T-cell (primary cell): ENCODE measurements around the gene GRID1. TPM values are rescaled to one million over a fixed set of nuclear protein-coding genes. Genes with fewer than 3 reads are reported as not detected.

Source experiments
- ATAC-seq, 4 experiments: fragments of 200-7000 bp in 3 of 4; fragments of 150-1000 bp in 1 of 4; cut with Tn5 transposase; replicated peaks in 1 of 4; 1 replicate in 3 of 4; 2 replicates in 1 of 4; pipeline ENCODE4 v1.10.0; 2021; ENCODE audit warnings: moderate library complexity in 3 of 4, mild to moderate bottlenecking in 2 of 4, moderate number of reproducible peaks in 1 of 4
- CTCF ChIA-PET, 2 donors: fragments of 300-600 bp; sonication (Branson Sonifier 250); formaldehyde crosslinking; loops; one replicate each; lab custom pipeline; 2022; ENCODE audit warnings: antibody characterized with exemption in 2 of 2; lab: Charles Lee
- POLR2A ChIA-PET, 2 donors: fragments of 300-600 bp; sonication (Branson Sonifier 250); formaldehyde crosslinking; loops; one replicate each; lab custom pipeline; 2022; ENCODE audit warnings: antibody characterized with exemption in 2 of 2; lab: Charles Lee
- DNase-seq, 35 experiments: peaks; one replicate each; pipeline versions ENCODE4 v3.0.0 to v3.0.0-alpha.2; 2013 to 2023
- H3K27ac ChIP-seq: one replicate; pipeline ENCODE4 v1.5.1; 2013; ENCODE audit warnings: low read length
- H3K27me3 ChIP-seq, 2 experiments: replicated peaks in 1 of 2; 1 replicate in 1 of 2; 2 replicates in 1 of 2; pipeline versions ENCODE4 v1.6.1 to v1.7.0; 2013; ENCODE audit warnings: low read length in 1 of 2, mixed read lengths in 1 of 2; ENCODE audit not compliant: control insufficient read depth in 2 of 2, insufficient read depth in 2 of 2; ENCODE audit errors: extremely low read depth in 1 of 2
- H3K36me3 ChIP-seq, 2 donors: 1 replicate in 1 of 2; 2 replicates in 1 of 2; pipeline versions ENCODE4 v1.6.1 to v1.7.0; 2013; ENCODE audit warnings: low read length in 1 of 2; ENCODE audit not compliant: control insufficient read depth in 2 of 2, insufficient read depth in 1 of 2; ENCODE audit errors: extremely low read depth in 1 of 2
- H3K4me1 ChIP-seq, 2 experiments: 1 replicate in 1 of 2; 2 replicates in 1 of 2; pipeline versions ENCODE4 v1.6.1 to v1.7.0; 2013; ENCODE audit warnings: low read length in 2 of 2, mixed read lengths in 1 of 2; ENCODE audit not compliant: insufficient read depth in 2 of 2, control insufficient read depth in 1 of 2; ENCODE audit errors: extremely low read depth in 1 of 2
- H3K4me3 ChIP-seq, 2 donors: 1 replicate in 1 of 2; 2 replicates in 1 of 2; pipeline versions ENCODE4 v1.5.1 to v1.7.0; 2013; ENCODE audit warnings: mild to moderate bottlenecking in 2 of 2, low read length in 1 of 2, moderate library complexity in 1 of 2; ENCODE audit not compliant: control insufficient read depth in 1 of 2; ENCODE audit errors: extremely low read depth in 1 of 2
- H3K9me3 ChIP-seq: 2 replicates; pipeline ENCODE4 v1.7.0; 2013
- H3K27ac Mint-ChIP-seq, 2 donors: one replicate each; pipeline ENCODE4 v1.8.0; 2020 to 2021; ENCODE audit warnings: mild to moderate bottlenecking in 2 of 2, mixed read lengths in 2 of 2
- H3K27me3 Mint-ChIP-seq, 2 donors: one replicate each; pipeline ENCODE4 v1.8.0; 2021 to 2022; ENCODE audit warnings: mixed read lengths in 2 of 2
- H3K36me3 Mint-ChIP-seq: one replicate; pipeline ENCODE4 v1.8.0; 2021; ENCODE audit warnings: mixed read lengths
- H3K4me1 Mint-ChIP-seq, 3 donors: one replicate each; pipeline ENCODE4 v1.8.0; 2020 to 2022; ENCODE audit warnings: mixed read lengths in 3 of 3, mild to moderate bottlenecking in 1 of 3
- H3K4me3 Mint-ChIP-seq, 3 donors: one replicate each; pipeline ENCODE4 v1.8.0; 2020 to 2022; ENCODE audit warnings: mild to moderate bottlenecking in 3 of 3, mixed read lengths in 3 of 3, moderate library complexity in 3 of 3
- H3K9me3 Mint-ChIP-seq, 3 donors: one replicate each; pipeline ENCODE4 v1.8.0; 2020 to 2022; ENCODE audit warnings: mixed read lengths in 3 of 3
- WGBS: methylation state at CpG from one replicate; pipeline ENCODE4 v1.1.5; 2013; ENCODE audit warnings: missing lambda C conversion rate; ENCODE audit not compliant: insufficient coverage; 5-methylcytosine and 5-hydroxymethylcytosine counted together
- total RNA-seq, 35 experiments: library from RNA in 6 of 35; stranded (reverse) in 6 of 35; fragments of 120-200 nt in 1 of 35; gene quantifications; one replicate each; pipeline versions ENCODE4 v1.2.1 to v1.2.4 and lab custom pipeline; 2013 to 2026

GRID1 gene
- total RNA-seq, 5 donors from 2014 or later (not counting 1 experiment from before 2014, with no cell fraction given) = 0.68 TPM; not detected in 4

- no peaks in the 10 kb centered on the region for H3K27me3 ChIP-seq
- Mint-ChIP-seq H3K9me3 (peaks cover 11 to 26% (median 13%) of the 10 kb centered on the region in 3 donors), H3K27me3 (peaks cover 19 to 21% of the 10 kb centered on the region in 2 donors), H3K27ac (no peak overlapping the region), H3K4me1 (no peaks in the 10 kb centered on the region), H3K36me3 (no peaks in the 10 kb centered on the region), H3K4me3 (no peak overlapping the region)
- H3K4me3 ChIP-seq = no peak overlapping the region
- POLR2A ChIA-PET = no interaction called here
- no peaks in the 10 kb centered on the region for H3K9me3 ChIP-seq
- H3K4me1 ChIP-seq = no peaks in the 10 kb centered on the region
- ATAC-seq = no peak
- H3K27ac ChIP-seq = no peak overlapping the region
- DNase-seq = no peak
- no peaks in the 10 kb centered on the region for H3K36me3 ChIP-seq
- CTCF ChIA-PET = no interaction called here
- WGBS = no CpG with 5 or more reads among the region's 1 CpG
Observed at GRCh38 chr10:85967594-85967993, 399.0 kb downstream of the GRID1 start.

GRCh38 chr10:85961479-85962067 lies 405.0 kb downstream of the GRID1 start:
- CTCF ChIA-PET = no interaction called here
- ATAC-seq = no peak
- no peak overlapping the region for H3K4me3 Mint-ChIP-seq
- Histone ChIP-seq H3K36me3 (no peaks in the 10 kb centered on the region), H3K27me3 (peaks cover 0 to 15% of the 10 kb centered on the region in 2 experiments), H3K4me3 (no peak overlapping the region), H3K9me3 (no peaks in the 10 kb centered on the region), H3K27ac (no peak overlapping the region), H3K4me1 (no peaks in the 10 kb centered on the region)
- H3K27ac Mint-ChIP-seq = no peak overlapping the region
- POLR2A ChIA-PET = no interaction called here
- H3K27me3 Mint-ChIP-seq = peaks cover 28 to 33% of the 10 kb centered on the region in 2 donors
- no peaks in the 10 kb centered on the region for H3K4me1 Mint-ChIP-seq
- 60% methylated on average over 1 of the region's 1 CpG for WGBS
- no peaks in the 10 kb centered on the region for H3K36me3 Mint-ChIP-seq
- peaks cover 9 to 17% (median 11%) of the 10 kb centered on the region in 3 donors for H3K9me3 Mint-ChIP-seq
- DNase-seq = no peak

DNA sequence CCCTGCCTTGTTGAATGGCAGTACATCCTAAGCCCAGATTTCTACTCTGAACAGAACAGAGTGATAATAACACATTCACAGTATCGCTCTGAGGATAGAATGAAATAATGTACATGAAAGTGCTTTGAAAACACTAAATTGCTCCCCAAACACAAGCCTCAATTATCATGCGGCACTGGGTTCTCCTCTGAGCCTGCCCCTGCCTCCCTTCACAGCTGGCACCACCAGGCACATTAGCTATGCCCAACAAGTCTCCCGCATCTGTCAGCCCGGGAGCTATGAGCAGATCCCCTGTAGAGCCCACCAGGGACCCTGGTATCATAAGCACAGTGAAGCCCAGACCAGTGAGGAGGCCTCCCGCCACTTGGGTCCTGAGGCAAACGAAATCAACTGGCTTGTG lies 405.5 kb downstream of the GRID1 start:
- H3K36me3 Mint-ChIP-seq = no peaks in the 10 kb centered on the region
- POLR2A ChIA-PET = no interaction called here
- no peak overlapping the region for H3K4me3 Mint-ChIP-seq
- no peaks in the 10 kb centered on the region for H3K4me1 Mint-ChIP-seq
- no peak overlapping the region for H3K27ac ChIP-seq
- H3K4me1 ChIP-seq = no peaks in the 10 kb centered on the region
- peaks cover 28 to 33% of the 10 kb centered on the region in 2 donors for H3K27me3 Mint-ChIP-seq
- no peaks in the 10 kb centered on the region for H3K36me3 ChIP-seq
- ATAC-seq (no peak), DNase-seq (no peak)
- H3K9me3 ChIP-seq = no peaks in the 10 kb centered on the region
- 75% methylated on average over 4 of the region's 6 CpGs for WGBS
- CTCF ChIA-PET = no interaction called here
- no peak overlapping the region for H3K4me3 ChIP-seq
- no peak overlapping the region for H3K27ac Mint-ChIP-seq
- peaks cover 9 to 17% (median 11%) of the 10 kb centered on the region in 3 donors for H3K9me3 Mint-ChIP-seq
- H3K27me3 ChIP-seq = peaks cover 0 to 15% of the 10 kb centered on the region in 2 experiments

GRCh38 chr10:85959239-85959638 lies 407.4 kb downstream of the GRID1 start:
- H3K9me3 Mint-ChIP-seq = peaks cover 9 to 11% (median 10%) of the 10 kb centered on the region in 3 donors
- WGBS = 32% methylated on average over 3 of the region's 3 CpGs
- H3K27me3 Mint-ChIP-seq = peaks cover 22 to 32% of the 10 kb centered on the region in 2 donors

GRCh38 chr10:85950921-85951320 lies 415.7 kb downstream of the GRID1 start:
- H3K27me3 ChIP-seq = peaks cover 2 to 13% of the 10 kb centered on the region in 2 experiments
- ATAC-seq (no peak), DNase-seq (no peak)
- WGBS = 100% methylated on average over 1 of the region's 2 CpGs
- no peak overlapping the region for H3K4me3 ChIP-seq
- no peaks in the 10 kb centered on the region for H3K36me3 ChIP-seq
- no peak overlapping the region for H3K27ac Mint-ChIP-seq
- POLR2A ChIA-PET = no interaction called here
- peaks cover 7 to 13% of the 10 kb centered on the region in 2 donors for H3K27me3 Mint-ChIP-seq
- no peaks in the 10 kb centered on the region for H3K9me3 Mint-ChIP-seq
- H3K27ac ChIP-seq = no peak overlapping the region
- no peaks in the 10 kb centered on the region for H3K36me3 Mint-ChIP-seq
- CTCF ChIA-PET = no interaction called here
- no peaks in the 10 kb centered on the region for H3K4me1 ChIP-seq
- H3K4me1 Mint-ChIP-seq = no peaks in the 10 kb centered on the region
- H3K9me3 ChIP-seq = no peaks in the 10 kb centered on the region
- H3K4me3 Mint-ChIP-seq = no peak overlapping the region

More at GRCh38 chr10:85959239-85959638, 407.4 kb downstream of the GRID1 start:
- CTCF ChIA-PET = interaction anchor here in 1 of 2 donors (0.5 kb wide), 1 partner anchor 88 kb away, joined by 3 read pairs; no protein-coding TSS in a partner anchor
- H3K36me3 ChIP-seq = no peaks in the 10 kb centered on the region
- peaks cover 0 to 24% of the 10 kb centered on the region in 2 experiments for H3K27me3 ChIP-seq
- no peaks in the 10 kb centered on the region for H3K9me3 ChIP-seq
- no peaks in the 10 kb centered on the region for H3K4me1 ChIP-seq
- H3K4me3 ChIP-seq = no peak overlapping the region
- no peaks in the 10 kb centered on the region for H3K36me3 Mint-ChIP-seq
- H3K27ac ChIP-seq = no peak overlapping the region
- H3K4me1 Mint-ChIP-seq = no peaks in the 10 kb centered on the region
- no peak overlapping the region for H3K4me3 Mint-ChIP-seq
- DNase-seq (no peak), ATAC-seq (no peak)
- no peak overlapping the region for H3K27ac Mint-ChIP-seq
- POLR2A ChIA-PET = no interaction called here

DNA sequence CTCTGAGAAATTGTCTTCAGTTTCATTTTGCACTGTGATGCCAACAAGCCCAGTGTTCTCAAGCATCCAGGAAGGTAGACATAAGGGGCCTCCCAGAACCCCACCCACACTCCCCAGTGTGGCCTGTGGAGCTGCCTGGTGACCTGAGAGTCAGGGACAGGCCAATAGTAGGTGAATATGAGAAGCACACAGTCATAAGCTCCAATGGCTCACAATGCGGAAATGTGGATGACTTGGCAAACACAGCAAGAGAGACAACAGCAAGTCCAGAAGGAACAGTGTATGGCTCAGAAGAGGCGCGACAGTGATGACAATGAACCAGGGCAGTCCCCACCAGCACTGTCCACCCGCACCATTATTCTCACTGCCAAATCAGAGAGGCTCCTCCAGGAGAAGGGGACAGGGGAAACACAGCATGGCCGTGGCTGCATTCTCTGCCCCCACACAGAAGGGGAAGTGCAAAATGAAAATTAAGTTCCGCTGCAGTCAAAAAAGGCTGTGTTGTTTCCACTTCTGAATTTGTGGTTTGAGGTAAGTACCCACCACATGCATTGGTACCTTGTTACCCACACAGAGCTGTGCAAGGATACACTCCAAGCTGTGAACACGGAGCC lies 419.8 kb downstream of the GRID1 start:
- WGBS = 69% methylated on average over 4 of the region's 7 CpGs
- no peak for ATAC-seq
- Mint-ChIP-seq H3K4me3 (no peak overlapping the region), H3K27me3 (peaks cover 11 to 17% of the 10 kb centered on the region in 2 donors), H3K27ac (no peak overlapping the region), H3K36me3 (no peaks in the 10 kb centered on the region), H3K9me3 (no peaks in the 10 kb centered on the region), H3K4me1 (no peaks in the 10 kb centered on the region)
- H3K27ac ChIP-seq = no peak overlapping the region
- no peaks in the 10 kb centered on the region for H3K9me3 ChIP-seq
- ChIA-PET POLR2A (no interaction called here), CTCF (no interaction called here)
- no peaks in the 10 kb centered on the region for H3K36me3 ChIP-seq
- H3K27me3 ChIP-seq = peaks cover 2 to 4% of the 10 kb centered on the region in 2 experiments
- DNase-seq = no peak
- no peaks in the 10 kb centered on the region for H3K4me1 ChIP-seq
- H3K4me3 ChIP-seq = no peak overlapping the region
